IPS-NIHi7 (cell line): ENCODE measurements around the gene SUCLG2.

Experiments
- DNase-seq: peaks from one replicate; pipeline ENCODE4 v3.0.0; 2012; ENCODE audit warnings: mixed read lengths; ENCODE audit errors: extremely low spot score

SUCLG2 gene

GRCh38 chr3:67458896-67459530 lies 195.4 kb downstream of the SUCLG2 start:
- no peak for DNase-seq

- no peak for DNase-seq
Observed at GRCh38 chr3:67458408-67458807, 196.0 kb downstream of the SUCLG2 start.

- no peak for DNase-seq
Observed at GRCh38 chr3:67453628-67454027, 200.8 kb downstream of the SUCLG2 start.

- no peak for DNase-seq
Observed at GRCh38 chr3:67450153-67450552, 204.3 kb downstream of the SUCLG2 start.

- DNase-seq, result no peak
Observed at GRCh38 chr3:67447393-67447792, 207.0 kb downstream of the SUCLG2 start.

- no peak for DNase-seq
Observed at GRCh38 chr3:67437789-67438188, 216.6 kb downstream of the SUCLG2 start.

- DNase-seq, result no peak
Observed at GRCh38 chr3:67437090-67437489, 217.3 kb downstream of the SUCLG2 start.

GRCh38 chr3:67433109-67433508 lies 221.3 kb downstream of the SUCLG2 start:
- DNase-seq, result no peak

- DNase-seq, result no peak
Observed at GRCh38 chr3:67431887-67432286, 222.5 kb downstream of the SUCLG2 start.

GRCh38 chr3:67423722-67424121 lies 230.7 kb downstream of the SUCLG2 start:
- DNase-seq, result no peak

GRCh38 chr3:67421912-67422311 lies 232.5 kb downstream of the SUCLG2 start:
- DNase-seq, result no peak

- no peak for DNase-seq
Observed at GRCh38 chr3:67419779-67420178, 234.6 kb downstream of the SUCLG2 start.

- no peak for DNase-seq
Observed at GRCh38 chr3:67419218-67419529, 235.2 kb downstream of the SUCLG2 start.

- DNase-seq, result no peak
Observed at GRCh38 chr3:67418426-67419217, 235.8 kb downstream of the SUCLG2 start.

GRCh38 chr3:67416703-67417102 lies 237.7 kb downstream of the SUCLG2 start:
- no peak for DNase-seq

GRCh38 chr3:67415511-67415910 lies 238.9 kb downstream of the SUCLG2 start:
- DNase-seq, result no peak

- DNase-seq, result no peak
Observed at GRCh38 chr3:67414740-67415139, 239.7 kb downstream of the SUCLG2 start.

- DNase-seq, result no peak
Observed at GRCh38 chr3:67405193-67405592, 249.2 kb downstream of the SUCLG2 start.

- no peak for DNase-seq
Observed at GRCh38 chr3:67402873-67403272, 251.5 kb downstream of the SUCLG2 start.

GRCh38 chr3:67401921-67402320 lies 252.5 kb downstream of the SUCLG2 start:
- no peak for DNase-seq

GRCh38 chr3:67400476-67400875 lies 253.9 kb downstream of the SUCLG2 start:
- DNase-seq, result no peak

- DNase-seq, result no peak
Observed at GRCh38 chr3:67389176-67389575, 265.2 kb downstream of the SUCLG2 start.

GRCh38 chr3:67388738-67389137 lies 265.7 kb downstream of the SUCLG2 start:
- no peak for DNase-seq

GRCh38 chr3:67386451-67386850 lies 268.0 kb downstream of the SUCLG2 start:
- no peak for DNase-seq
